ENCODE results near the gene CNTNAP2.

CNTNAP2 gene

DNA sequence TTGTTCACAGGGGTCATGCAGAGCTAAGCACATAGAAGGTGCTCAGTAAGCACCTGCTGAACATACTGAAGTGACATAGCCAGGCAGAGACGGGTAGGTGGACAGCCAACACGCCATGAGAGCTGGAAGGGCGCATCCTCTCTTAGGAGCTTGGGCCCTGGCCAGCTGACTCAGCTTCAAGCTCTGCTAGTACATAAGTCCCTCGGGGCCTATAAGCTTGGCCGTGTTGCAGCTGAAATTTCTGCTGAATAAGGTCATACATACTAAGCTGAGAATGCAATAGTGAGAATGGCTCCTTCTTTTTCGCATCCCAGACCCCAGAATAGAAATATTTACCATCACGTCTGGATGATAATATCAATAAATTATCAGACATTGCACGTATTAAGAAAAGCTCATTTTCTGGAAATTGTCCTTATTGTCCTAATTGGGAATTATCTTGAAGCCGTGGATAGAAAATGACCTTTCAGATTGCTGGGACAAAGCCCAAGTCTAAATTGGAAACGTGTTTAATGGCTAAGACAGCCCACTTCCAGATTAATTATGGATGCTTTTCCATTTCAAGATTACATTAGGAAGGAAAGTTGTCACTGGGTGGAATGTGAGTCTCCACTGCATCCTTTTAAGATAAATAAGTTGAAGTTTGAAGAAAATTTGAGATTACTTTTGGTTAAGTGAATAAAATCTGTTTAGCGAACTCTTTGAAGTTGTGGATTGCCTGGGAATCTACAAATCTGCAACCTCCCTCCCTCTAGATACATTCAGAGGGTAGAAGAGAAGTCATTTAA lies 2186.9 kb downstream of the CNTNAP2 start:
- Histone ChIP-seq H3K36me3 (ENCODE audit: low read length) (no peaks in the 10 kb centered on the region), H3K27me3 (ENCODE audit: low read length) (no peaks in the 10 kb centered on the region), H3K27ac (ENCODE audit: low read depth, low read length) (peak overlapping the region; percentile 47), H3K9ac (ENCODE audit: low read length) (no peak overlapping the region), H3K4me3 (ENCODE audit: insufficient read depth, low read length, poor library complexity, severe bottlenecking) (no peak overlapping the region), H3K79me2 (ENCODE audit: insufficient read depth, low read length) (no peaks in the 10 kb centered on the region), H2AFZ (ENCODE audit: low read depth, low read length, severe bottlenecking) (no peak overlapping the region), H3F3A (ENCODE audit: insufficient read depth) (no peaks in the 10 kb centered on the region), H3K9me2 (replicated peaks; ENCODE audit: insufficient read depth, low read length) (no peaks in the 10 kb centered on the region), H3K4me2 (ENCODE audit: low read depth, low read length, poor library complexity, severe bottlenecking) (peak overlapping the region; percentile 29), H4K20me1 (ENCODE audit: low read depth, low read length) (no peaks in the 10 kb centered on the region), H3K9me3 (ENCODE audit: insufficient read depth, low read length) (no peaks in the 10 kb centered on the region)
- TF ChIP-seq CTCF (IDR thresholded peaks at IDR 0.05; ENCODE audit: insufficient read depth, low read length, poor library complexity, severe bottlenecking) (no peak), EZH2phosphoT487 (conservative IDR thresholded peaks at IDR 0.05; ENCODE audit: low read length) (no peak)

DNA sequence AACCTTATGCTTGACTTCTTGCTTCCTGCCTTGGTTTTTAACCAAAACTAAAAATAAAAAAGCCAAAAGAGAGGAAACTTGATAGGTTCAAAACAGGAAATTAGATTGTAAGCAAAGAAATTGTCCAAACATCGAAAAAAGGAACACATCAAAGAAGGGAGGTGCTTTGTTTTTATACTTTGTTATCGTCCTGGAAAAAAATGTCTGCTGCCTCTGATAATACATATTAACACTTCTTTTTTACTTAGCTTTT lies 2187.4 kb downstream of the CNTNAP2 start:
- TF ChIP-seq EZH2phosphoT487 (conservative IDR thresholded peaks at IDR 0.05; ENCODE audit: low read length): no peak
- TF ChIP-seq CTCF (IDR thresholded peaks at IDR 0.05; ENCODE audit: insufficient read depth, low read length, poor library complexity, severe bottlenecking): no peak
- Histone ChIP-seq H4K20me1 (ENCODE audit: low read depth, low read length) (no peaks in the 10 kb centered on the region), H3K79me2 (ENCODE audit: insufficient read depth, low read length) (no peaks in the 10 kb centered on the region), H2AFZ (ENCODE audit: low read depth, low read length, severe bottlenecking) (no peak overlapping the region), H3F3A (ENCODE audit: insufficient read depth) (no peaks in the 10 kb centered on the region), H3K4me2 (ENCODE audit: low read depth, low read length, poor library complexity, severe bottlenecking) (peak overlapping the region; percentile 29), H3K27me3 (ENCODE audit: low read length) (no peaks in the 10 kb centered on the region), H3K36me3 (ENCODE audit: low read length) (no peaks in the 10 kb centered on the region), H3K27ac (ENCODE audit: low read depth, low read length) (peak overlapping the region; percentile 47), H3K9ac (ENCODE audit: low read length) (no peak overlapping the region), H3K4me3 (ENCODE audit: insufficient read depth, low read length, poor library complexity, severe bottlenecking) (no peak overlapping the region), H3K9me2 (replicated peaks; ENCODE audit: insufficient read depth, low read length) (no peaks in the 10 kb centered on the region), H3K9me3 (ENCODE audit: insufficient read depth, low read length) (no peaks in the 10 kb centered on the region)

- Histone ChIP-seq H3K27me3 (ENCODE audit: low read length) (no peaks in the 10 kb centered on the region), H3K36me3 (ENCODE audit: low read length) (no peaks in the 10 kb centered on the region), H3F3A (ENCODE audit: insufficient read depth) (no peaks in the 10 kb centered on the region), H3K4me2 (ENCODE audit: low read depth, low read length, poor library complexity, severe bottlenecking) (peak overlapping the region; percentile 29), H3K4me3 (ENCODE audit: insufficient read depth, low read length, poor library complexity, severe bottlenecking) (no peak overlapping the region), H3K9me3 (ENCODE audit: insufficient read depth, low read length) (no peaks in the 10 kb centered on the region), H3K9ac (ENCODE audit: low read length) (no peak overlapping the region), H4K20me1 (ENCODE audit: low read depth, low read length) (no peaks in the 10 kb centered on the region), H3K79me2 (ENCODE audit: insufficient read depth, low read length) (no peaks in the 10 kb centered on the region), H2AFZ (ENCODE audit: low read depth, low read length, severe bottlenecking) (no peak overlapping the region), H3K27ac (ENCODE audit: low read depth, low read length) (peak overlapping the region; percentile 47), H3K9me2 (replicated peaks; ENCODE audit: insufficient read depth, low read length) (no peaks in the 10 kb centered on the region)
- TF ChIP-seq CTCF (IDR thresholded peaks at IDR 0.05; ENCODE audit: insufficient read depth, low read length, poor library complexity, severe bottlenecking) (no peak), EZH2phosphoT487 (conservative IDR thresholded peaks at IDR 0.05; ENCODE audit: low read length) (no peak)
Observed at GRCh38 chr7:148304456-148304855, 2187.9 kb downstream of the CNTNAP2 start.
